Placental epithelial cell (primary cell): ENCODE data around the gene TNFRSF1A. TPM values are rescaled to one million over a fixed set of nuclear protein-coding genes. Genes with fewer than 3 reads are reported as not detected.

Experiments
- small RNA-seq: library from RNA; depleted of rRNA; stranded (forward); fragments of <200 nt; gene quantifications from one replicate; pipeline ENCODE3, GENCODE V24; 2012
- total RNA-seq: library from RNA; depleted of rRNA; stranded (reverse); fragments of >200 nt; gene quantifications from 2 replicates; pipeline ENCODE4 v1.2.3, GENCODE V29; 2012

TNFRSF1A gene
- total RNA-seq: 151 and 174 TPM in 2 replicates

DNA sequence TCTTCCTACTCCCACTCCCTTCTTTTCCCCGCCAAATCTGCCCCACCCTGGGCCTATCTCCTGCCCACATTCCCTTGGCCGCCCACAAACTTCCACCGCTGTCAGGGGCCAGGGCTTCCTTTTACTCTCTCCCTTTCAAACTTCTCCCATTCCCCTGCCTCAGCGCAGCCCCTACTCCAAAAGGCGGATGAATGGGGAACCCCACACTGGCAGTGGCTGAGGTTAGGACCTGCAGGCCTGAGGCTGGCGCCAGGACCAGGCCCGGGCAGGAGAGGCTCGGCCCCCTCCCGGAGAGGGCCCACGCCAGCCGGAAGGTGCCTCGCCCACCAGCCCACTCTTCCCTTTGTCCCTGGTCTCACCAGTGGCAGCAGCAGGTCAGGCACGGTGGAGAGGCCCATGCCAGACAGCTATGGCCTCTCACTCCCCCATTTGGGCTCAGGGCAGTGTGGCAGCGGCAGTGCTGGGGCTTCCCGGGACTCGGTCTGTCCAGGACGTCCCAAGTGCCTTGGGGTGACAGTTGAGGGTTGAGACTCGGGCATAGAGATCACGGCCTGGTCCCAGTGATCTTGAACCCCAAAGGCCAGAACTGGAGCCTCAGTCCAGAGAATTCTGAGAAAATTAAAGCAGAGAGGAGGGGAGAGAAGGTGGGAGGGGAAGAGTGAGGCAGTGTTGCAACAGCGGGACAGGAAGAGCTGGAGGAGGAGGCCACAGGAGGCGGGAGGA lies at the start of gene TNFRSF1A:
Gene TNFRSF1A (minus strand): TSS at position 660 of the 723 bp plus-strand sequence. CDS start 262 bp downstream, at position 398.

DNA sequence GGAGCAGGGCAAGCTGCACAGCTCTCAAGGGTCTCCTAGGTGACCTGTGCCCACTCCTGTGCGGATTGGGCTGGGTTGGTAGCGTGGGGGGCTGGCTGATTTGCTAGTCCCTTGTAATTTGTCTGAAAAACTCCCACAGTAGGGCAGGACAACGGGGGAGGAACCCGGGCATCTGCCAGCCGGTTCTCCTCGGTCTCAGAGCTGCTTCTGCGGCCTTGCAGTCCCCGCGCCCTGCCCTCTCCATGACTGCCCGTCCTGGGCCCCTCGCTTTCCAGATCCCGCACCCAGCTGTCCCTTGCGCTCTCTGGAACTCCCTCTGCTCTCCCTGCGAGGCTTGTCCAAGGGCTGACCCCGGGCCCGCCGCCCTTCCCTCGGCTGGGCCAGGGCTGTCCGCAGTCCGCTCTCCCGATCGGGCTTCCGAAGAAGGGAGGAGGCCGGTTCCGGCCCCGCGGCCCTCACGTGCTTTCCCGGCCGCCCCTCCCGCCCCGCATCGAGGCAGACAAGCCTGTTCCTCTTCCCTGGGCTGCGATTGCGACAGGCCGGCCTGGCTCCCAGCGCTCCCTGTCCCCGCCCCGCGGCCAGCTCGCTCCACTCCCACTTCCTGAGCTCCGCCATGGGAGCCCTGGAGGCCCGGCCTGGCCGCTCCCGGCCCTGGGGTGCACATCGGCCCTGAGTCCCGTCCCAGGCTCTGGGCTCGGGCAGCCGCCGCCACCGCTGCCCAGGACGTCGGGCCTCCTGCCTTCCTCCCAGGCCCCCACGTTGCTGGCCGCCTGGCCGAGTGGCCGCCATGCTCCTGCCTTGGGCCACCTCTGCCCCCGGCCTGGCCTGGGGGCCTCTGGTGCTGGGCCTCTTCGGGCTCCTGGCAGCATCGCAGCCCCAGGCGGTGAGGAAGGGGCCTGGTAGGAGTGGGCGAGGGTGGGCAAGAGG lies 42.0 kb upstream of the TNFRSF1A start, which contains the start of gene LTBR:
Gene LTBR (plus strand): TSS at position 591 of the 927 bp plus-strand sequence. CDS start 197 bp downstream, at position 788.

DNA sequence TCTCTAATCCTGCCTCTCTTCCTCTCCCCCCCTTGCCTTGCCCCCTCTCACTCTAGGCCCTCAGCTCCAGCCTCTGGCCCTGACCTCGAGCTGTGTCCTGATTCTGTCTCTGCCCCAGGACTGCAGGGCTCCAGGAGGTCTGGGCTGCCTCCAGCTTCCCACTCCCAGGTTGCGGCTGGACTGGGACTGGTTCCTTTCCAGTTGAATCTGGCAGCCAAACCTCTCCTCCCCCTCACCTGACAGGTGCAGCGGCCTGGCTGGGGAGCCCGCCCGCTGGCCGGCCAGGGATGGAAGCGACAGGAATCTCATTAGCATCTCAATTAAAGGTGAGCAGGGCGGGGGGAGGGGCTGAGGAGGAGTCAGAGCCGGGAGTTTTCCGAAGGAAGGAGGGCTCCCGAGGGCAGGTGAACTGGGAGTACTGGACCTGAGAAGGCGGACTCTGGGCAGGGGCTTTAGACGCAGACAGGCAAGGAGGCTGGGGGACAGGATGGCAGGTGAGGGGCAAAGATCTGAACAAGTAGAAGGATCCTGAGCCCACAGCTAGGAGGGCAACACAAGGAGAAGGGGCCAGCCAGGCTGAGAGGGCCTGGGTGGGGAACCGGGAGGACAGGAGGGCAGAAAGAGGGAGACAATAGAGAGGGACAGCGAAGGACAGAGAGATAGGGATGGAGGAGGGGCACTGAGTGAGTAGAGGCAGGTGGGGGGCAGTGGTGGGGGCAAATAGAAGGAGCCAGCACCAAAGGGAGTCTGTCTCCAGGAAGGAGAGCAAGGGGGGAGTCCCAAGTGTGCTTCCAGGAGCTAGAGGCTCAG lies 33.6 kb upstream of the TNFRSF1A start, which contains the start of gene SCNN1A:
Gene SCNN1A (minus strand): TSS at position 295 of the 810 bp plus-strand sequence. CDS start 780 bp downstream, outside the sequence.

Small RNA genes within 50 kb of the gene (small RNA-seq; reads per million reads assigned to genes)
- gene RN7SL391P: not detected

Other genes with a start within 250 kb of the TNFRSF1A start
- 0.39 and 1.8 TPM in 2 replicates for gene VWF, start 217.4 kb downstream of the TNFRSF1A start, total RNA-seq
- 52.2 and 77.5 TPM in 2 replicates for gene CD9, start 141.7 kb downstream of the TNFRSF1A start, total RNA-seq
- 16.4 and 25.9 TPM in 2 replicates for gene PLEKHG6, start 31.4 kb downstream of the TNFRSF1A start, total RNA-seq
- gene SCNN1A, start 33.5 kb upstream of the TNFRSF1A start, total RNA-seq: 47.1 and 59.2 TPM in 2 replicates
- gene LTBR, start 42.1 kb upstream of the TNFRSF1A start, total RNA-seq: 86.0 and 172 TPM in 2 replicates
- 0.33 TPM in 1 of 2 replicates, not detected in the other for gene CD27, start 102.9 kb upstream of the TNFRSF1A start, total RNA-seq
- 5.5 and 9.8 TPM in 2 replicates for gene TAPBPL, start 110.0 kb upstream of the TNFRSF1A start, total RNA-seq
- 5.1 and 9.5 TPM in 2 replicates for gene VAMP1, start 128.6 kb upstream of the TNFRSF1A start, total RNA-seq
- gene MRPL51, start 151.2 kb upstream of the TNFRSF1A start, total RNA-seq: 90.7 and 115 TPM in 2 replicates
- gene NCAPD2, start 152.0 kb upstream of the TNFRSF1A start, total RNA-seq: 34.5 and 62.5 TPM in 2 replicates
- gene GAPDH, start 192.4 kb upstream of the TNFRSF1A start, total RNA-seq: 6,495 and 11,041 TPM in 2 replicates
- gene IFFO1, start 214.0 kb upstream of the TNFRSF1A start, total RNA-seq: 7.1 and 8.9 TPM in 2 replicates
- 17.7 and 35.0 TPM in 2 replicates for gene NOP2, start 226.2 kb upstream of the TNFRSF1A start, total RNA-seq